GM12878 (cell line): ENCODE measurements around the gene INF2. TPM values are rescaled to one million over a fixed set of nuclear protein-coding genes. Genes with fewer than 3 reads are reported as not detected.

ENCODE experiments used
- ATAC-seq: fragments of 200-7000 bp; cut with Tn5 transposase; 3 replicates; pipeline ENCODE4 v1.9.1; 2020; ENCODE audit warnings: mild to moderate bottlenecking, moderate library complexity
- BruUV-seq: library from RNA; stranded (reverse); fragments of 400-500 nt; replicated peaks from 2 replicates; lab custom pipeline; 2021; lab: Mats Ljungman, UMichigan
- CTCF ChIA-PET: fragments of 300-600 bp; sonication (Branson Sonifier 250); formaldehyde crosslinking; extraction: SDS; loops from one replicate; lab custom pipeline; 2021; ENCODE audit warnings: inconsistent platforms; lab: Yijun Ruan, JAX
- POLR2A ChIA-PET: fragments of 350-600 bp; formaldehyde crosslinking; extraction: SDS; loops from one replicate; lab custom pipeline; 2021; ENCODE audit warnings: inconsistent platforms; lab: Charles Lee
- RAD21 ChIA-PET: fragments of 300-600 bp; sonication (Branson Sonifier 250); formaldehyde crosslinking; loops from one replicate; lab custom pipeline; 2023; ENCODE audit warnings: antibody characterized with exemption; ENCODE audit not compliant: unreplicated experiment; lab: Charles Lee
- SMC1A ChIA-PET: fragments of 300-600 bp; sonication (Branson Sonifier 250); formaldehyde crosslinking; loops from one replicate; lab custom pipeline; 2023; ENCODE audit not compliant: unreplicated experiment, uncharacterized antibody; lab: Charles Lee
- DNase-seq: peaks from one replicate; pipeline ENCODE4 v3.0.0-alpha.2; 2011; ENCODE audit warnings: low read depth, low spot score
- FAIRE-seq: peaks from 3 replicates; lab custom pipeline; 2011; peaks lifted over from hg19 to GRCh38; lab: Jason Lieb, UNC
- H2AFZ ChIP-seq: 2 replicates; pipeline ENCODE4 v1.6.0; 2011; ENCODE audit warnings: low read depth, low read length, control low read depth; ENCODE audit not compliant: control insufficient read depth
- H3K27ac ChIP-seq: 2 replicates; pipeline ENCODE4 v1.5.1; 2011; ENCODE audit warnings: control low read depth; ENCODE audit not compliant: control insufficient read depth, insufficient read depth
- H3K27me3 ChIP-seq, 2 experiments: replicated peaks in 1 of 2; 2 replicates each; pipeline versions ENCODE4 v1.6.0 to v1.6.1; 2011; ENCODE audit warnings: low read length in 1 of 2; ENCODE audit not compliant: control insufficient read depth in 2 of 2, insufficient read depth in 2 of 2
- H3K36me3 ChIP-seq, 2 experiments: 2 replicates each; pipeline ENCODE4 v1.5.1; 2011; ENCODE audit warnings: low read length in 1 of 2; ENCODE audit not compliant: control insufficient read depth in 2 of 2, insufficient read depth in 2 of 2
- H3K4me1 ChIP-seq: 2 replicates; pipeline ENCODE4 v1.6.1; 2011; ENCODE audit warnings: mild to moderate bottlenecking, low read length, moderate library complexity, mixed read lengths; ENCODE audit not compliant: control insufficient read depth, insufficient read depth
- H3K4me2 ChIP-seq: 2 replicates; pipeline ENCODE4 v1.6.0; 2011; ENCODE audit warnings: control low read depth; ENCODE audit not compliant: control insufficient read depth, insufficient read depth
- H3K4me3 ChIP-seq: fragments of 200-600 bp; sonication (generic); 2 replicates; pipeline ENCODE4 v1.5.1; 2016
- H3K79me2 ChIP-seq: 2 replicates; pipeline ENCODE4 v1.6.0; 2011; ENCODE audit warnings: low read length; ENCODE audit not compliant: control insufficient read depth, insufficient read depth
- H3K9ac ChIP-seq: 2 replicates; pipeline ENCODE4 v1.8.0; 2011; ENCODE audit warnings: low read length, control low read depth, mixed read lengths; ENCODE audit not compliant: control insufficient read depth, insufficient read depth
- H3K9me3 ChIP-seq: replicated peaks from 3 replicates; pipeline ENCODE4 v1.5.1; 2011; ENCODE audit warnings: mild to moderate bottlenecking, low read length; ENCODE audit not compliant: control insufficient read depth, insufficient read depth
- H4K20me1 ChIP-seq: 2 replicates; pipeline ENCODE4 v1.6.0; 2011; ENCODE audit not compliant: control insufficient read depth, insufficient read depth
- E4F1 ChIP-seq: fragments of 450-650 bp; IDR thresholded peaks from 2 replicates; pipeline ENCODE4 v1.6.1; 2018; ENCODE audit warnings: borderline replicate concordance, mild to moderate bottlenecking; ENCODE audit not compliant: partially characterized antibody
- FOS ChIP-seq: IDR thresholded peaks from 3 replicates; pipeline ENCODE4 v1.6.1; 2011; ENCODE audit warnings: borderline replicate concordance; ENCODE audit not compliant: insufficient read length; ENCODE audit errors: extremely low read depth
- HDAC2 ChIP-seq: fragments of 200-600 bp; sonication (generic); IDR thresholded peaks from 2 replicates; pipeline ENCODE4 v1.6.1; 2017
- IKZF1 ChIP-seq: fragments of 450-650 bp; conservative IDR thresholded peaks from 2 replicates; pipeline ENCODE4 v1.6.1; 2017; ENCODE audit warnings: antibody characterized with exemption, mild to moderate bottlenecking
- NR2F1 ChIP-seq: fragments of 450-650 bp; conservative IDR thresholded peaks from 2 replicates; pipeline ENCODE4 v1.6.1; 2017; ENCODE audit warnings: mild to moderate bottlenecking
- RELA ChIP-seq: fragments of 450-650 bp; IDR thresholded peaks from 2 replicates; pipeline ENCODE4 v1.8.0; 2014; ENCODE audit warnings: borderline replicate concordance; ENCODE audit not compliant: partially characterized antibody
- SREBF2 ChIP-seq: IDR thresholded peaks from 2 replicates; pipeline ENCODE4 v1.6.1; 2012; ENCODE audit warnings: mild to moderate bottlenecking, low read length
- SRF ChIP-seq, 2 experiments: IDR thresholded peaks; 2 replicates each; pipeline ENCODE4 v1.6.1; 2011; ENCODE audit warnings: low read depth in 2 of 2, low read length in 2 of 2, mild to moderate bottlenecking in 1 of 2, moderate library complexity in 1 of 2
- SUZ12 ChIP-seq: fragments of 200-600 bp; sonication (generic); IDR thresholded peaks from one replicate; pipeline ENCODE4 v1.6.1; 2018; ENCODE audit warnings: antibody characterized with exemption, mild to moderate bottlenecking; ENCODE audit not compliant: unreplicated experiment
- WGBS: methylation state at CpG from one replicate; pipeline ENCODE4 v1.1.6; 2016; ENCODE audit warnings: low lambda C conversion rate; ENCODE audit not compliant: insufficient replicate concordance, insufficient coverage; ENCODE audit errors: missing lambda C conversion rate; 5-methylcytosine and 5-hydroxymethylcytosine counted together
- in situ Hi-C: fragments of 300-500 bp; cut with MboI; formaldehyde crosslinking; loops from 9 replicates; pipeline ENCODE4 v1.14.3; 2018; ENCODE audit warnings: mixed read lengths
- intact Hi-C: fragments of 100-400 bp; cut with micrococcal nuclease; formaldehyde crosslinking; loops from one replicate; pipeline ENCODE4 v1.14.2; 2022; ENCODE audit not compliant: unreplicated experiment
- polyA plus RNA-seq, 11 experiments: library from polyadenylated mRNA; depleted of rRNA in 4 of 11; unstranded in 6 of 11; stranded (reverse) in 5 of 11; fragments of >200 nt; fragmentation: Nextera tagmentation in 4 of 11; fragmentation: Illumina TruSeq in 1 of 11; extraction: Ambion mirVana in 4 of 11; extraction: Trizol in 1 of 11; gene quantifications; 1 replicate in 1 of 11; 2 replicates in 10 of 11; pipeline versions ENCODE4 v1.2.1 to v1.2.3, GENCODE V29; 2011 to 2016; ENCODE audit warnings: inconsistent platforms in 2 of 11, missing spikeins in 2 of 11, low read depth in 1 of 11
- total RNA-seq, 4 experiments: library from RNA; depleted of rRNA in 3 of 4; stranded (reverse); fragments of >200 nt in 3 of 4; fragmentation: Illumina TruSeq in 1 of 4; extraction: Trizol in 1 of 4; gene quantifications; 2 replicates each; pipeline versions ENCODE4 v1.2.1 to v1.2.3, GENCODE V29; 2013 to 2021

INF2 gene
- total and polyA plus RNA-seq, 10 of the 15 experiments (the other 5 are each of a cell fraction or from before 2014, with no cell fraction given): 0.72 to 43.2 (median 8.3) TPM

GRCh38 chr14:104768437-104769323 lies 79.3 kb downstream of the INF2 start (continued):
- TF ChIP-seq SUZ12 (no peak), RELA (no peak), SREBF2 (no peak)

GRCh38 chr14:104769324-104770071 lies 80.1 kb downstream of the INF2 start:
- H3K27me3 ChIP-seq: no peaks in the 10 kb centered on the region
- H3K4me1 ChIP-seq: no peaks in the 10 kb centered on the region; the same call in 1 of the 2 replicates
- no peak overlapping the region for H3K9ac ChIP-seq
- intact Hi-C loops (no loop called here), in situ Hi-C loops (loop anchor here (5.0 kb wide), 1 partner anchor 53 kb away; no protein-coding TSS in a partner anchor)
- no peak for DNase-seq
- BruUV-seq: TSS peak; percentile 82
- 89% methylated on average over 18 of the region's 18 CpGs for WGBS
- no peak overlapping the region for H2AFZ ChIP-seq
- CTCF ChIA-PET: interaction anchor here (0.6 to 3.0 kb wide), 6 partner anchors 17 to 79 kb away, joined by 3 to 48 read pairs (median 10); partner anchors contain the start of gene SIVA1
- SMC1A ChIA-PET: interaction anchor here (1.1 to 1.5 kb wide), 2 partner anchors 42 to 56 kb away, joined by 3 to 6 read pairs; no protein-coding TSS in a partner anchor
- RAD21 ChIA-PET: interaction anchor here (1.7 to 3.5 kb wide), 2 partner anchors 17 to 57 kb away, joined by 8 to 33 read pairs; partner anchors contain the start of gene SIVA1
- H3K9me3 ChIP-seq: no peaks in the 10 kb centered on the region; the same call in 2 of the 3 replicates
- TF ChIP-seq HDAC2 (no peak), NR2F1 (no peak), FOS (no peak), SRF (IDR thresholded peaks at IDR 0.05; ENCODE audit: low read depth in 2 of 2, low read length in 2 of 2) (no peak), IKZF1 (no peak), SUZ12 (no peak), E4F1 (no peak)
- peaks cover 5 to 14% of the 10 kb centered on the region in 2 experiments; a peak in 3 of 4 replicates for H3K36me3 ChIP-seq
- no peak overlapping the region for H3K4me2 ChIP-seq
- ATAC-seq: no peak
- H3K27ac ChIP-seq: no peak overlapping the region
- no peaks in the 10 kb centered on the region for H4K20me1 ChIP-seq
- H3K4me3 ChIP-seq: no peak overlapping the region
- no peak for FAIRE-seq
- no peaks in the 10 kb centered on the region for H3K79me2 ChIP-seq
- POLR2A ChIA-PET: interaction anchor here (1.5 kb wide), 1 partner anchor 57 kb away, joined by 5 read pairs; no protein-coding TSS in a partner anchor
